ENCODE results near the gene TNFRSF12A. TPM values are rescaled to one million over a fixed set of nuclear protein-coding genes. Genes with fewer than 3 reads are reported as not detected.

The TNFRSF12A gene
- total and polyA plus RNA-seq, 9 of the 15 experiments (the other 6 are each of a cell fraction or from before 2014, with no cell fraction given), result 0.41 to 61.8 (median 26.5) TPM

- POLR2A ChIA-PET, result interaction anchor here (0.8 to 1.7 kb wide), 3 partner anchors 10 to 19 kb away, joined by 3 to 9 read pairs (median 6); partner anchors contain the start of genes HCFC1R1, THOC6 and TNFRSF12A
- BruUV-seq (replicated peaks), result no TSS peak
- intact Hi-C loops (cut with micrococcal nuclease) (no loop called here), in situ Hi-C loops (cut with MboI) (no loop called here)
- Histone ChIP-seq H3K9ac (ENCODE audit: insufficient read depth in 1 of 2, low read depth in 2 of 2, low read length in 2 of 2) (no peak overlapping the region), H3K36me3 (ENCODE audit: control insufficient read depth, insufficient read depth, low read length) (peaks cover 3% of the 10 kb centered on the region; the same call in 2 of the 3 replicates), H3K79me2 (ENCODE audit: control insufficient read depth, insufficient read depth, low read length) (peaks cover 17% of the 10 kb centered on the region), H3K9me3 (replicated peaks; ENCODE audit: control insufficient read depth, insufficient read depth, low read depth, low read length) (no peaks in the 10 kb centered on the region), H4K20me1 (replicated peaks; ENCODE audit: control insufficient read depth, insufficient read depth, low read length) (no peaks in the 10 kb centered on the region), H3K4me1 (replicated peaks in 1 of 2; ENCODE audit: control insufficient read depth in 2 of 2, insufficient read depth in 2 of 2, low read length in 2 of 2) (peaks cover 39 to 82% of the 10 kb centered on the region in 2 experiments), H2AFZ (ENCODE audit: low read depth, low read length) (no peak overlapping the region), H3K27ac (ENCODE audit: extremely low read depth, low read depth, low read length) (no peak overlapping the region), H3K4me2 (ENCODE audit: insufficient read depth, low read length) (no peak overlapping the region), H3K9me1 (ENCODE audit: control insufficient read depth, insufficient read depth, low read length) (peaks cover 3% of the 10 kb centered on the region), H3K4me3 (no peak overlapping the region), H3K27me3 (ENCODE audit: control insufficient read depth in 2 of 2, insufficient read depth in 2 of 2, low read length in 2 of 2) (no peaks in the 10 kb centered on the region)
- DNase-seq (ENCODE audit: extremely low read depth in 1 of 4, low spot score in 3 of 4) (no peak), FAIRE-seq (no peak), ATAC-seq (no peak)
- no peak for TF ChIP-seq CAMTA2 (CRISPR knock-in tag; conservative IDR thresholded peaks at IDR 0.05)
- no peak for TF ChIP-seq SIRT6 (IDR thresholded peaks at IDR 0.05; ENCODE audit: low read depth, low read length)
- no peak for TF ChIP-seq RBM39 (optimal IDR thresholded peaks at IDR 0.05; ENCODE audit: low read depth, low read length)
- no peak for TF ChIP-seq ZNF282 (CRISPR knock-in tag; IDR thresholded peaks at IDR 0.05)
- TF ChIP-seq SP2 (IDR thresholded peaks at IDR 0.05; ENCODE audit: extremely low read depth, low read depth, low read length, poor library complexity, severe bottlenecking), result no peak
- TF ChIP-seq ZNF398 (CRISPR knock-in tag; IDR thresholded peaks at IDR 0.05), result no peak
- no peak for TF ChIP-seq ETS2 (tag; IDR thresholded peaks at IDR 0.05; ENCODE audit: borderline replicate concordance, poor library complexity, severe bottlenecking)
- no peak for TF ChIP-seq ESRRB (CRISPR knock-in tag; IDR thresholded peaks at IDR 0.05; ENCODE audit: borderline replicate concordance)
- TF ChIP-seq ZNF766 (CRISPR knock-in tag; conservative IDR thresholded peaks at IDR 0.05), result no peak
- no peak for TF ChIP-seq ILK (tag; IDR thresholded peaks at IDR 0.05; ENCODE audit: borderline replicate concordance, low read depth)
- TF ChIP-seq MAFG (tag; conservative IDR thresholded peaks at IDR 0.05), result no peak
- no peak for TF ChIP-seq KLF1 (tag; IDR thresholded peaks at IDR 0.05)
- TF ChIP-seq ZHX1 (conservative IDR thresholded peaks at IDR 0.05; ENCODE audit: low read length), result no peak
- no peak for TF ChIP-seq STAT5A (IDR thresholded peaks at IDR 0.05; ENCODE audit: borderline replicate concordance, low read length)
- no peak for TF ChIP-seq FOXK1 (CRISPR knock-in tag; IDR thresholded peaks at IDR 0.05; ENCODE audit: borderline replicate concordance)
- TF ChIP-seq RAD21 (CRISPR knock-in tag; conservative IDR thresholded peaks at IDR 0.05 in 1 of 2, IDR thresholded peaks at IDR 0.05 in 1 of 2), result no peak
- no peak for TF ChIP-seq MXD1 (CRISPR knock-in tag; IDR thresholded peaks at IDR 0.05; ENCODE audit: borderline replicate concordance, poor library complexity, severe bottlenecking)
- CTCF ChIA-PET (ENCODE audit: low intra/inter-chr PET ratio), result no interaction called here
- WGBS (ENCODE audit: insufficient coverage, low coverage, missing lambda C conversion rate), result 90% methylated on average over 8 of the region's 8 CpGs
Observed at GRCh38 chr16:3010510-3010909, 9.7 kb upstream of the TNFRSF12A start.

All from K562 (cell line).